Measurements from ENCODE around the gene ANKLE1.
A peak's percentile ranks its signal among the peaks of the same experiment; 100 is the strongest.

Gene ANKLE1

GRCh38 chr19:17260842-17261325 is 20.8 kb upstream of the ANKLE1 start (continued):
- TF ChIP-seq KLF9 (tag by site-specific recombination; IDR thresholded peaks at IDR 0.05; ENCODE audit: low read depth) (peak; percentile 20; the same call in 1 of the 2 replicates), ZBTB21 (tag by site-specific recombination; IDR thresholded peaks at IDR 0.05) (no peak), ZNF626 (tag by site-specific recombination; IDR thresholded peaks at IDR 0.05) (no peak), ZNF658 (tag by site-specific recombination; IDR thresholded peaks at IDR 0.05) (no peak), ZBTB44 (tag by site-specific recombination; IDR thresholded peaks at IDR 0.05) (no peak), ZNF423 (tag by site-specific recombination; IDR thresholded peaks at IDR 0.05) (no peak), ZNF660 (tag by site-specific recombination; IDR thresholded peaks at IDR 0.05) (no peak), ZBTB8A (tag by site-specific recombination; IDR thresholded peaks at IDR 0.05) (peak; percentile 72), ZNF549 (tag by site-specific recombination; IDR thresholded peaks at IDR 0.05) (no peak), ZNF837 (tag by site-specific recombination; IDR thresholded peaks at IDR 0.05) (no peak), ZNF791 (tag by site-specific recombination; IDR thresholded peaks at IDR 0.05) (no peak), ZNF148 (tag by site-specific recombination; IDR thresholded peaks at IDR 0.05; ENCODE audit: borderline replicate concordance) (no peak), ZNF530 (tag by site-specific recombination; IDR thresholded peaks at IDR 0.05; ENCODE audit: low read depth) (no peak), ZFP69B (tag by site-specific recombination; IDR thresholded peaks at IDR 0.05) (peak; percentile 18; the same call in 1 of the 2 replicates), KLF8 (tag by site-specific recombination; IDR thresholded peaks at IDR 0.05) (peak; percentile 53; the same call in 1 of the 2 replicates), SCRT1 (tag by site-specific recombination; IDR thresholded peaks at IDR 0.05; ENCODE audit: borderline replicate concordance) (no peak), ZNF488 (tag by site-specific recombination; IDR thresholded peaks at IDR 0.05) (no peak), ZBTB48 (tag by site-specific recombination; IDR thresholded peaks at IDR 0.05) (0 out of 2 replicates have a peak, but pooled peaks have one; percentile 22), ZNF404 (tag by site-specific recombination; IDR thresholded peaks at IDR 0.05) (no peak), ZNF692 (tag by site-specific recombination; IDR thresholded peaks at IDR 0.05) (peak; percentile 47; the same call in 1 of the 2 replicates), ZBTB6 (tag by site-specific recombination; IDR thresholded peaks at IDR 0.05) (no peak), ZNF629 (tag by site-specific recombination; IDR thresholded peaks at IDR 0.05) (peak; percentile 49; the same call in 1 of the 2 replicates), ZNF600 (tag by site-specific recombination; IDR thresholded peaks at IDR 0.05) (peak; percentile 96), ZNF221 (tag by site-specific recombination; IDR thresholded peaks at IDR 0.05; ENCODE audit: borderline replicate concordance) (no peak), ZNF311 (tag by site-specific recombination; IDR thresholded peaks at IDR 0.05; ENCODE audit: borderline replicate concordance) (no peak), ZNF776 (tag by site-specific recombination; IDR thresholded peaks at IDR 0.05; ENCODE audit: borderline replicate concordance) (no peak), ZNF335 (tag by site-specific recombination; conservative IDR thresholded peaks at IDR 0.05) (peak; percentile 47), ZFHX2 (tag by site-specific recombination; conservative IDR thresholded peaks at IDR 0.05) (no peak; the same call in 1 of the 2 replicates), ZBTB1 (tag by site-specific recombination; IDR thresholded peaks at IDR 0.05) (no peak), ZNF426 (tag by site-specific recombination; IDR thresholded peaks at IDR 0.05) (no peak), ZNF266 (tag by site-specific recombination; IDR thresholded peaks at IDR 0.05; ENCODE audit: low read depth) (no peak), ZNF366 (tag by site-specific recombination; conservative IDR thresholded peaks at IDR 0.05) (peak; percentile 69), ZNF416 (tag by site-specific recombination; IDR thresholded peaks at IDR 0.05) (no peak)

All from HEK293 (cell line).